ENCODE results near the gene RLF. TPM values are rescaled to one million over a fixed set of nuclear protein-coding genes. Genes with fewer than 3 reads are reported as not detected.
"Not testable (repeated sequence)": the region's sequence is repeated elsewhere in the genome, so short reads cannot be mapped to it uniquely, and the experiment has no call there.

RLF gene
- total and polyA plus RNA-seq, 2 of the 8 experiments (the other 6 are each of a cell fraction or from before 2014, with no cell fraction given), result 4.2 to 18.0 TPM

- WGBS, 2 experiments (ENCODE audit: extremely low coverage in 1 of 2, insufficient coverage in 1 of 2, insufficient read length in 1 of 2, insufficient replicate concordance in 2 of 2, low coverage in 1 of 2, low lambda C conversion rate in 2 of 2, missing lambda C conversion rate in 1 of 2), result 95% methylated on average over 6 of the region's 6 CpGs; no CpG with 5 or more reads in 1 of the 2 experiments
These were observed 33.5 kb downstream of the RLF start for GRCh38 chr1:40194639-40195038.

More at GRCh38 chr1:40194639-40195038, 33.5 kb downstream of the RLF start:
- H3K79me2 ChIP-seq (ENCODE audit: control insufficient read depth in 1 of 2, insufficient read depth in 2 of 2, low read length in 2 of 2); H3K9me3 ChIP-seq (ENCODE audit: insufficient read depth in 2 of 2, low read depth in 1 of 2, low read length in 1 of 2); FAIRE-seq; H3K23me2 ChIP-seq (ENCODE audit: low read depth, low read length); H3K27me3 ChIP-seq (replicated peaks in 1 of 4; ENCODE audit: control insufficient read depth in 3 of 4, extremely low read depth in 1 of 4, insufficient read depth in 3 of 4, low read length in 3 of 4); H4K20me1 ChIP-seq (replicated peaks in 1 of 2; ENCODE audit: control insufficient read depth in 1 of 2, insufficient read depth in 2 of 2, low read length in 2 of 2); H3K4me3 ChIP-seq (ENCODE audit: extremely low read depth in 1 of 4, insufficient read depth in 2 of 4, low read depth in 3 of 4, low read length in 4 of 4); H2AK5ac ChIP-seq (ENCODE audit: low read depth, low read length); H3K4ac ChIP-seq (replicated peaks; ENCODE audit: insufficient read length, low read depth, low read length); H3K4me2 ChIP-seq (ENCODE audit: insufficient read depth in 1 of 2, low read depth in 2 of 2, low read length in 2 of 2); H2BK15ac ChIP-seq (ENCODE audit: low read length); H3K23ac ChIP-seq (ENCODE audit: insufficient read length); H3K56ac ChIP-seq (replicated peaks; ENCODE audit: insufficient read length, low read depth, low read length); H3K79me1 ChIP-seq (ENCODE audit: low read depth, low read length); DNase-seq (ENCODE audit: low read depth in 1 of 2, low spot score in 2 of 2); H3K18ac ChIP-seq (ENCODE audit: extremely low read depth, low read length); H3K27ac ChIP-seq (ENCODE audit: low read depth, low read length); H2BK20ac ChIP-seq (ENCODE audit: low read length); H3K9ac ChIP-seq (replicated peaks in 1 of 4; ENCODE audit: extremely low read depth in 1 of 4, low read depth in 3 of 4, low read length in 3 of 4); H4K91ac ChIP-seq (replicated peaks; ENCODE audit: insufficient read length, low read length); POLR2A ChIA-PET (ENCODE audit: partially characterized antibody); H2BK12ac ChIP-seq (ENCODE audit: low read depth, low read length); H2BK5ac ChIP-seq (ENCODE audit: low read depth, low read length); H4K5ac ChIP-seq (ENCODE audit: insufficient read length, low read depth, low read length); H3K4me1 ChIP-seq (replicated peaks in 1 of 4; ENCODE audit: control insufficient read depth in 3 of 4, insufficient read depth in 4 of 4, low read length in 3 of 4); H4K8ac ChIP-seq (ENCODE audit: extremely low read depth, insufficient read depth, low read length); H2AFZ ChIP-seq (ENCODE audit: low read length); H3K14ac ChIP-seq (ENCODE audit: insufficient read length); H2BK120ac ChIP-seq (replicated peaks; ENCODE audit: low read depth, low read length); CTCF ChIA-PET (ENCODE audit: partially characterized antibody): not testable (repeated sequence)
- H3K36me3 ChIP-seq (ENCODE audit: control insufficient read depth in 2 of 4, insufficient read depth in 4 of 4, low read length in 3 of 4), result peaks cover 2 to 34% (median 13%) of the 10 kb centered on the region in 4 experiments; a peak in 7 of 8 replicates
